Ishikawa (cell line): ENCODE measurements around the gene PHLDB2.

ENCODE experiments used
- CEBPB ChIP-seq: IDR thresholded peaks from 2 replicates; pipeline ENCODE4 v1.6.1; 2012
- CREB1 ChIP-seq: IDR thresholded peaks from 2 replicates; pipeline ENCODE4 v1.6.1; 2012; ENCODE audit warnings: low read depth
- EGR1 ChIP-seq: IDR thresholded peaks from 2 replicates; pipeline ENCODE4 v1.6.1; 2012
- EP300 ChIP-seq: IDR thresholded peaks from 2 replicates; pipeline ENCODE4 v1.6.1; 2012; ENCODE audit warnings: borderline replicate concordance
- FOXM1 ChIP-seq: IDR thresholded peaks from 2 replicates; pipeline ENCODE4 v1.6.1; 2012; ENCODE audit warnings: low read depth, borderline replicate concordance
- MAX ChIP-seq: IDR thresholded peaks from 2 replicates; pipeline ENCODE4 v1.6.1; 2012
- NFIC ChIP-seq: IDR thresholded peaks from 2 replicates; pipeline ENCODE4 v1.6.1; 2012
- RAD21 ChIP-seq: IDR thresholded peaks from 2 replicates; pipeline ENCODE4 v1.6.1; 2012; ENCODE audit warnings: low read depth
- REST ChIP-seq: IDR thresholded peaks from 2 replicates; pipeline ENCODE4 v1.6.1; 2012; ENCODE audit warnings: low read depth, mild to moderate bottlenecking
- TAF1 ChIP-seq: IDR thresholded peaks from 2 replicates; pipeline ENCODE4 v1.6.1; 2012; ENCODE audit warnings: low read depth, mild to moderate bottlenecking
- TCF12 ChIP-seq: IDR thresholded peaks from 2 replicates; pipeline ENCODE4 v1.6.1; 2012; ENCODE audit warnings: low read depth
- TEAD4 ChIP-seq: IDR thresholded peaks from 2 replicates; pipeline ENCODE4 v1.6.1; 2012
- USF1 ChIP-seq: IDR thresholded peaks from 2 replicates; pipeline ENCODE4 v1.6.1; 2012
- YY1 ChIP-seq: IDR thresholded peaks from 2 replicates; pipeline ENCODE4 v1.6.1; 2012; ENCODE audit warnings: low read depth
- ZBTB7A ChIP-seq: IDR thresholded peaks from 2 replicates; pipeline ENCODE4 v1.6.1; 2012; ENCODE audit warnings: low read depth

PHLDB2 gene

GRCh38 chr3:112004669-112005068, 145.6 kb downstream of the PHLDB2 start:
- TF ChIP-seq NFIC: no peak
- TF ChIP-seq FOXM1: no peak
- no peak for TF ChIP-seq YY1
- no peak for TF ChIP-seq REST
- no peak for TF ChIP-seq TCF12
- TF ChIP-seq TEAD4: no peak
- TF ChIP-seq MAX: no peak
- TF ChIP-seq TAF1: no peak
- no peak for TF ChIP-seq RAD21
- no peak for TF ChIP-seq CEBPB
- TF ChIP-seq EGR1: no peak
- no peak for TF ChIP-seq USF1
- no peak for TF ChIP-seq ZBTB7A
- TF ChIP-seq EP300: no peak
- TF ChIP-seq CREB1: no peak

GRCh38 chr3:112005091-112005672, 146.1 kb downstream of the PHLDB2 start:
- TF ChIP-seq REST (no peak), EGR1 (no peak), FOXM1 (no peak), RAD21 (no peak), MAX (no peak), CREB1 (no peak), CEBPB (no peak)

- no peak for TF ChIP-seq TCF12
- no peak for TF ChIP-seq TEAD4
- no peak for TF ChIP-seq CEBPB
- TF ChIP-seq MAX: no peak
- TF ChIP-seq CREB1: no peak
- TF ChIP-seq RAD21: no peak
- no peak for TF ChIP-seq TAF1
- no peak for TF ChIP-seq ZBTB7A
- no peak for TF ChIP-seq NFIC
- TF ChIP-seq USF1: no peak
Observed at GRCh38 chr3:112007633-112008032, 148.6 kb downstream of the PHLDB2 start.

- TF ChIP-seq TCF12 (no peak), ZBTB7A (no peak), MAX (no peak), TAF1 (no peak), USF1 (no peak), CEBPB (no peak), CREB1 (no peak), NFIC (no peak), YY1 (no peak), TEAD4 (no peak), FOXM1 (no peak), REST (no peak), EGR1 (no peak), EP300 (no peak)
Observed at GRCh38 chr3:112009670-112010069, 150.6 kb downstream of the PHLDB2 start.
